Aorta (tissue), 5 donors: ENCODE results near the gene MEPCE. TPM values are rescaled to one million over a fixed set of nuclear protein-coding genes. Genes with fewer than 3 reads are reported as not detected.

Experiments used
- ATAC-seq: fragments of 200-7000 bp; cut with Tn5 transposase; one replicate; pipeline ENCODE4 v1.9.1; 2022; ENCODE audit warnings: moderate library complexity; ENCODE audit not compliant: low FRiP score
- DNase-seq, 2 donors: peaks; one replicate each; pipeline ENCODE4 v3.0.0-alpha.2; 2020
- H3K27ac ChIP-seq, 2 donors: one replicate each; pipeline ENCODE4 v1.5.1; 2013; ENCODE audit warnings: low read length in 2 of 2, mild to moderate bottlenecking in 2 of 2, moderate library complexity in 2 of 2, control low read depth in 1 of 2, inconsistent platforms in 1 of 2, low read depth in 1 of 2
- H3K27me3 ChIP-seq, 2 donors: one replicate each; pipeline ENCODE4 v1.6.1; 2013; ENCODE audit warnings: control low read depth in 1 of 2, low read length in 1 of 2, mild to moderate bottlenecking in 1 of 2, moderate library complexity in 1 of 2; ENCODE audit not compliant: insufficient read depth in 2 of 2, control insufficient read depth in 1 of 2
- H3K36me3 ChIP-seq, 2 donors: one replicate each; pipeline ENCODE4 v1.6.1; 2013; ENCODE audit warnings: control low read depth in 1 of 2, low read length in 1 of 2, mild to moderate bottlenecking in 1 of 2; ENCODE audit not compliant: insufficient read depth in 2 of 2, control insufficient read depth in 1 of 2
- H3K4me1 ChIP-seq, 2 donors: one replicate each; pipeline ENCODE4 v1.6.1; 2013; ENCODE audit warnings: low read length in 2 of 2, control low read depth in 1 of 2, mild to moderate bottlenecking in 1 of 2, moderate library complexity in 1 of 2; ENCODE audit not compliant: insufficient read depth in 2 of 2, control insufficient read depth in 1 of 2
- H3K4me3 ChIP-seq, 2 donors: one replicate each; pipeline ENCODE4 v1.5.1; 2013; ENCODE audit warnings: low read length in 2 of 2, control low read depth in 1 of 2, mild to moderate bottlenecking in 1 of 2
- H3K9me3 ChIP-seq: one replicate; pipeline ENCODE4 v1.6.1; 2013; ENCODE audit warnings: mild to moderate bottlenecking, low read length; ENCODE audit not compliant: control insufficient read depth
- WGBS, 2 donors: extraction: QIAGEN DNeasy Blood & Tissue Kit; methylation state at CpG; one replicate each; pipeline ENCODE4 v1.1.7; 2013; 5-methylcytosine and 5-hydroxymethylcytosine counted together
- intact Hi-C, 2 donors: fragments of 100-400 bp; cut with DNase I; formaldehyde crosslinking; loops; one replicate each; pipeline versions ENCODE4 v1.14.2 to v1.15.0; 2022
- polyA plus RNA-seq, 2 donors: library from polyadenylated mRNA; stranded (reverse); fragments of 200-250 nt; gene quantifications; one replicate each; pipeline ENCODE4 v1.2.3, GENCODE V29; 2013
- total RNA-seq, 2 donors: library from RNA; stranded (reverse); fragmentation: NEBNext Ultra II Directional; extraction: Animal tissue kit (Norgen Biotek cat#: 25700); gene quantifications; one replicate each; pipeline ENCODE4 v1.2.1, GENCODE V29; 2021
- donor health status: healthy with polysubstance abuse.
- donor health status: Bipolar disorder and iron deficiency.
- donor health status: DM: no; HTN: no; CAD: no.
- donor health status: DM: no; HTN: no; CAD: no.
- donor health status: DM: yes; HTN: yes; CAD: no.

Gene MEPCE
- total and polyA plus RNA-seq, 4 donors, result 13.0 to 31.8 (median 26.7) TPM

DNA sequence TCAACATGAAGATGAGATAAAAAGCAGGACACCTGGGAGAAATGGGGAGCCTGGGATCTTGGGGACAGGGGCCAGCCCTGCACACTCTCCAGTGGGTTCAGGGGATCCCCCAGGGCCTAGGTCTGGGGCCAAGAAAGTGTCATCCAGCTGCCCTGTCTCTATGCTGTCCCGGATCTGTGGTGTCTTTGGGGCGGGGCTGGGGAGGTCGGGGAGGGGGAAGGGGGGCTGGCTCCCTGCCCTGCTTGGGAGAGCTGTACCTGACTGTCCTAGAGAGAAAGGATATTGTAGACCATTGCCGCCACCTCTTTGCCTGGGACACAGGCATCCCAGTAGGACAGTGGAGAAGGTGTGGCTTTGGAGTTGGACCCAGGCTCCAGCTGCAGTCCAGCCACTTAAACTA, 41.4 kb downstream of the MEPCE start:
- Histone ChIP-seq H3K27me3 (no peaks in the 10 kb centered on the region), H3K9me3 (no peaks in the 10 kb centered on the region), H3K4me1 (no peaks in the 10 kb centered on the region), H3K36me3 (no peaks in the 10 kb centered on the region), H3K27ac (no peak overlapping the region), H3K4me3 (no peak overlapping the region)
- ATAC-seq (no peak), DNase-seq (no peak)
- intact Hi-C loops, result loop anchor here in 1 of 2 donors (10.0 kb wide), 1 partner anchor 384 kb away; the partner anchor contains the start of gene SLC12A9
- 56 to 59% methylated on average over 4 of the region's 4 CpGs for WGBS, 2 donors

DNA sequence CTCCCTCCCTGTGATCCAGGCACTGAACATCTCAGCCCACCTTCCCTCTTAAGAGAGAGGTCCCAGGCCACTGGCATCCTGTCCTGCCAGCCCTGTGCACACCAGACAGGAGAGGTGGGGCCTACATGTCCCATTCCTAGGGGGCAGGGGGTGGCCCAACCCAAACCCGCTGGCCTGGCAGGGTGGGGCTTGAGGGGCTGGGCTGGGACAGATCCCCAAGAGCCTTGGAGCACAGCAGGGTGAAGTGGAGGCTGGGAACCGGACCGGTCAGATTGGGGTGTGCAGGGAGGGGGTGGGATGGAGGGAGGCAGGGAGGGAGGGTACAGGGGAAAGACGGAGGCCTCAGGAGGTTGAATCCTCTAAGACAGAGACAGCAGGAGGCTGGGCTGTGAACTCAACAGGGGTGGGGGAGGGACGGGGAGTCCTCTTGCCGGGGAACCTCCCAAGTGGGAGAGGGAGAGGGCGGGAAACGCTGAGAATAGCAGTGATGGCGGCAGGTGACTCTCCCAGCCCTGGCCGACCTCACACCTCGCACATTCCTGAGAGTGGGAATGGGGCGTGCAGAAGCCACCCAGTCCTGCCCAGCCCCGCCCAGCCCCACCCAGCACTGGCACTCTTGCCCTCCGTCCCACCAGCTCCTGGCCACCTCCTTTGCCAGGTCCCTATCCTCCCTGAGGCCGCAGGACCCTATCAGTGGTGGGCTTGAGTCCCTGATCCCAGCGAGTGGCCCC, 42.7 kb downstream of the MEPCE start:
- Histone ChIP-seq H3K27me3 (no peaks in the 10 kb centered on the region), H3K4me3 (no peak overlapping the region), H3K9me3 (no peaks in the 10 kb centered on the region), H3K27ac (no peak overlapping the region), H3K4me1 (no peaks in the 10 kb centered on the region), H3K36me3 (no peaks in the 10 kb centered on the region)
- intact Hi-C loops, result loop anchor here in 1 of 2 donors (10.0 kb wide), 1 partner anchor 383 kb away; the partner anchor contains the start of gene SLC12A9
- ATAC-seq (no peak), DNase-seq (no peak)
- 67 to 75% methylated on average over 16 of the region's 16 CpGs for WGBS, 2 donors

DNA sequence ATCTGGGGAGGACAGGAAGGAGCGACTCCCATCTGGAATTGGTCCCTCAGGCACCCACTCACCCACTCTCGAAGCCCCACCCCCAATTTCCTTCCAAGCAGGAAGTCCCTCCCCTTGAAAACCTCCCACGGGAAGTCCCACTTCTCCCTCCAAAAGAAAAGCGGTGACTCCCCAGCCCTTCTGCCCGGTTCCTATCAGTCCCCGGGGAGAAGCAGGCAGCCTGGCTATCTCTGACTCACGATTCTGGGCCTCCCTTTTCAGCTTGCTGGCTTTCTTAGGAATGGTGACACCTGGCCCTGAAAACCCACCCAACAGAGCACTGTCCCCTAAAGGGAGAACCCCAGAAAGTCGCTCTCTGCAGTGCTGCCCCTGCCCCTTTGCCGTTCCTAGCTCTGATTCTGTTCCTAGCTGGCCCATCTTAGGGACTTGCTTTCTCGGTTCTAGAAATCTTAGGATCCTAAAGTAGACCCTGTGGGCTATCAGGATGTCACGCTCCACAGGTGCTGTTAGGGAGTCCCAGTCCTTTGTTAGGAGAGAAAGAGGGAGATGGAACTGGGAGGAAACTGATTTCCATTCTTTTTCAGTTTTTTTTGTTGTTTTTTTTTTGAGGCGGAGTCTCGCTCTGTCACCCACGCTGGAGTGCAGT, 43.3 kb downstream of the MEPCE start:
- ATAC-seq (no peak), DNase-seq (peak; percentile 63 to 79)
- H3K9me3 ChIP-seq, result no peaks in the 10 kb centered on the region
- peak overlapping the region in 1 of 2 donors; percentile 33 for H3K27ac ChIP-seq
- no peaks in the 10 kb centered on the region for H3K4me1 ChIP-seq
- H3K27me3 ChIP-seq, result no peaks in the 10 kb centered on the region
- intact Hi-C loops, result loop anchor here in 1 of 2 donors (10.0 kb wide), 1 partner anchor 382 kb away; the partner anchor contains the start of gene SLC12A9
- no peak overlapping the region for H3K4me3 ChIP-seq
- 44 to 46% methylated on average over 14 of the region's 14 CpGs for WGBS, 2 donors
- no peaks in the 10 kb centered on the region for H3K36me3 ChIP-seq

DNA sequence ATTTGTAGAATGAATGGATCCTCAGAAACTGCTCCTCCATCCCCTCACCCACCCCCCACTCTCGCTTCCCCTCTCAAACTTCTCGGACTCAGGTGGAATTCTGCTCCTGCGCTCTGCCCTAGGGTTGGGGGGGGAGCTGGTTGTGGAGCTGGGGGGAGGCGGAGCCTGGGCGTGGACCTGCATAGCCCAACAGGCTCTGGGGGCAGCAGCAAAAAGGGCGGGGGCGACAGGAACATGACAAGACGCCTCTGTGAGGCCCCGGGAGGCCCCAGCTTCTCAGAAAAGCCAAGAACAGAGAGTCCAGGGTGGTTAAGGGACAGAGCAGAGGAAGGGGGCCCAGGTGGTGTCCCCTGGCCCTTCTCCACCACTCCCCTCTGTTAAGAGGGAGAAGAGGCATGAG, 45.9 kb downstream of the MEPCE start:
- Histone ChIP-seq H3K4me1 (no peaks in the 10 kb centered on the region), H3K9me3 (no peaks in the 10 kb centered on the region), H3K27ac (no peak overlapping the region), H3K36me3 (no peaks in the 10 kb centered on the region), H3K27me3 (no peaks in the 10 kb centered on the region), H3K4me3 (no peak overlapping the region)
- ATAC-seq (no peak), DNase-seq (peak in 1 of 2 donors; percentile 74)
- intact Hi-C loops, result loop anchor here in 1 of 2 donors (10.0 kb wide), 1 partner anchor 379 kb away; the partner anchor contains the start of gene SLC12A9
- WGBS, 2 donors, result 54 to 60% methylated on average over 9 of the region's 9 CpGs

DNA sequence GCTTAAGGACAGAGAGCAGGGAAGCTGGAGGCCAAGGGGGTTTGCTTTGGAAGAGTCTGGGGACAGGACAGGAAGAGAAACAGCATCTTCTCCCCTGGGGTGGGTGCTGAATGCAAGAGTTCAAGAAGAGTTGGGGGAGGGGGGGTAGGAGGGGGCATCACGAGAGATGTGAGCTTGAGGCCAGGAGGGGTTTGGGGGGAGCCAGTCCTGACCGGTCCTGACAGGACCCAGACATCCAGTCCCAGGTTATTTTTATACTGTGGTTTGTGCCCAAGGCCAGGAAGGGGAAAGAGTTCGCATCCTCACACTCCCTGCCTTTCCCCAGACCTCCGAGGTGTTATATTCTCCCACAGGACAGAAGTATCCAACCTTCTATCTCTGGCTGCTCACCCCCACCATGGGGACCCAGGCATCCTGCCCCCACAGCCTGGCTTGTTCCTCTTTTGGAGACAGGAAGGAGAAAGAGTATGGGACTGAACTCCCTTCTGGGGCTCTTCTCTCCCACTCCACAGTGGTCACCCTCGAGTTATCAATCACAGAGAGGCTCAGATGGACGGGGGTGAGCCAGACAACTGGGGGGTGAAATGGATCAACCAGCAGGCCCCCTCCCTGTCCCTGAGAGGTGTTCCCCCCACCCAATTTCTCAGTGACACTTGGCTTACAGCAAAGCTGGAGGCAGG, 46.6 kb downstream of the MEPCE start:
- no peak for DNase-seq
- no peak overlapping the region for H3K27ac ChIP-seq
- H3K4me3 ChIP-seq, result no peak overlapping the region
- H3K27me3 ChIP-seq, result no peaks in the 10 kb centered on the region
- no peaks in the 10 kb centered on the region for H3K36me3 ChIP-seq
- no peaks in the 10 kb centered on the region for H3K4me1 ChIP-seq
- ATAC-seq, result no peak
- intact Hi-C loops, result loop anchor here in 1 of 2 donors (10.0 kb wide), 1 partner anchor 379 kb away; the partner anchor contains the start of gene SLC12A9
- H3K9me3 ChIP-seq, result no peaks in the 10 kb centered on the region
- 11 to 12% methylated on average over 6 of the region's 6 CpGs for WGBS, 2 donors

DNA sequence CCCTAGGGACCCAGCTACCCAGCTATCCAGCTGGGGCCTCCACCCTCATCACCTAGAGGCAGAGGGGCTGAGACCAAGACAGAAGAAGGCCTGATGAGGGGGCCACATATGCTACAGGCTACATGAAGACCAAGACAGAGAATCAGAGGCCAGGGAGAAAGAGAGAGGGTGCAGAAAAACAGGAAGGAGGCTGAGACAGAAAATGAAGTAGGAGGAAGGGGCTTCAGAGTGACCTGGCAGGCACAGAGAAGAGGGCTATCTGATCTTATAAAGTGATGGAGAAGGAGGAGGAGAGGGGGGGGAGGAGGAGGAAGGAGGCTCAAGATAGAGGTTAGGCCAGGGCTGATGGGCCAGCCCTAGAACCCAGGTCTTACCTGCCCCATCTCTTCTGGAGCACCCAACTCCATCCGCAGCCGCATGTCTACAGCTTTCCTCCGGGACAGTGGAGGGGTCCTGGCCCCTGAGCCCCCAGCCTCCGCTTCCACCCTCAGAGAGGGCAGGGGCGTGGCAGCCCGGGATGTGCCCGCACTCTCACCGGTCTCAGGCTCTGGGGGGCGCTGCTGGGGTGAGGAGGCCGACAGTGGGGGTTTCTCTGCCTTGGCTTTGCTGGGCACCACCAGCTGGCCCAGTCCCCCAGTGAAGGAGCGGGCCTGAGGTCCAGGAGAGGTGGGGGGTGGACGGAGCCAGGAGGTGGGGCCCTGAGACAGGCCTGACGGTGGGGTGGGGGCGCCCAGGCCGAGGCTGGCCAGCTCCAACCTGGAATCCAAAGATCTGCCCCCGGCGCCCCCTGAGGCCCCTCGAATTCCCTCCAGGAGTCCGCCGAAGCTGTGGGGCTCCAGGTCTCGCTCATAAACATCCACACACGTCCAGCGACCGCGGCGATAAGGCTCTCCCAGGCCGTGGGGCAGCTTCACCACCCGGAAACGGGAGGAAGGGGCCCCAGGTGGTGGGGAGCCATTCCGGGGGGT, 47.6 kb downstream of the MEPCE start:
- WGBS, 2 donors, result 14% methylated on average over 27 to 30 of the region's 30 CpGs
- DNase-seq (peak in 1 of 2 donors; percentile 81), ATAC-seq (peak; percentile 1)
- Histone ChIP-seq H3K27ac (no peak overlapping the region), H3K4me3 (peak overlapping the region; percentile 85 to 91), H3K9me3 (no peaks in the 10 kb centered on the region), H3K27me3 (no peaks in the 10 kb centered on the region), H3K4me1 (no peaks in the 10 kb centered on the region), H3K36me3 (no peaks in the 10 kb centered on the region)
- intact Hi-C loops, result loop anchor here in 1 of 2 donors (10.0 kb wide), 1 partner anchor 378 kb away; the partner anchor contains the start of gene SLC12A9

DNA sequence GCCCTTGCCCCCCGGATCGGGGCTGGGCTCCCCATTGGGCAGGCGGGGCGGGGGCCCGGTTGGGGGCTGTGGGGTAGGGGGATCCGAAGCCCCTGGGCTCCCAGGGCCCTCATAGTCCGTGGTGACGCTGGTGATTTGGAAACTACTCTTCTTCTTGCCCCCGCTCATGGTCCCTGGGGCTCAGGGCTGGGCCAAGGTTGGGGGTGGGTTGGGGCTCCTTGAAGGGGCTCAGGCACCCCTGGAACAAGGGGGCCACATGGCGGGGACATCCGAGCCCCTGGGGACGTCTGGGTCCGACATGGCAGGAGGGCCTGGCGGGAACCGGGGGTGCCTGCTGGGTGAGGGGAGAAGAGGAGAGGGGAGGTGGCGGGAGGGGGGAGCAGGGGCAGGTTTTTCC, 48.2 kb downstream of the MEPCE start:
- DNase-seq (peak in 1 of 2 donors; percentile 76), ATAC-seq (no peak)
- intact Hi-C loops, result loop anchor here in 1 of 2 donors (10.0 kb wide), 1 partner anchor 377 kb away; the partner anchor contains the start of gene SLC12A9
- Histone ChIP-seq H3K4me3 (peak overlapping the region; percentile 85 to 91), H3K9me3 (no peaks in the 10 kb centered on the region), H3K27ac (no peak overlapping the region), H3K4me1 (no peaks in the 10 kb centered on the region), H3K36me3 (no peaks in the 10 kb centered on the region), H3K27me3 (no peaks in the 10 kb centered on the region)
- WGBS, 2 donors, result 1 to 2% methylated on average over 10 to 16 of the region's 16 CpGs
